Frontal cortex (tissue), 4 donors: ENCODE data around the gene C2CD4C. TPM values are rescaled to one million over a fixed set of nuclear protein-coding genes. Genes with fewer than 3 reads are reported as not detected.
"Not testable (repeated sequence)": the region's sequence is repeated elsewhere in the genome, so short reads cannot be mapped to it uniquely, and the experiment has no call there.

Experiments used
- DNase-seq, 2 donors: peaks; one replicate each; pipeline ENCODE4 v3.0.0; 2012; ENCODE audit warnings: low spot score in 2 of 2
- FAIRE-seq: peaks from 2 replicates; lab custom pipeline; 2012; peaks lifted over from hg19 to GRCh38; lab: Jason Lieb, UNC
- total RNA-seq: library from RNA; depleted of rRNA; stranded (reverse); fragments of >200 nt; gene quantifications from one replicate; pipeline ENCODE4 v1.2.3, GENCODE V29; 2014
- donor health status: control.
- donor health status: control.
- donor health status: control.

C2CD4C gene
- total RNA-seq, 1 donor from 2014 or later, result 20.8 TPM

DNA sequence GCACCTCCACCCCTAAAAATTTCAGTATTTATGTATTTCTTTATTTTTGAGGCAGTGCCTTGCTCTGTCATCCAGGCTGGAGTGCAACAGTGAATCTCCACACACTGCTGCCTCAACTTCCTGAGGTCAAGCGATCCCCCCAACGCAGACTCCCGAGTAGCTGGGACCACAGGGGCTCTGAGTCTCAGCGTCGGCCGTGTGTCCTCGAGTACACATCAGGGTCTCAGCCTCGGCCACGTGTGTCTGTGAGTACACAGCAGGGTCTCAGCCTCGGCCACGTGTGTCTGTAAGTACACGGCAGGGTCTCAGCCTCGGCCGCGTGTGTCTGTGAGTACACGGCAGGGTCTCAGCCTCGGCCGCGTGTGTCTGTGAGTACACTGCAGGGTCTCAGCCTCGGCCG is 21.2 kb downstream of the C2CD4C start:
- FAIRE-seq, result no peak
- no peak for DNase-seq

DNA sequence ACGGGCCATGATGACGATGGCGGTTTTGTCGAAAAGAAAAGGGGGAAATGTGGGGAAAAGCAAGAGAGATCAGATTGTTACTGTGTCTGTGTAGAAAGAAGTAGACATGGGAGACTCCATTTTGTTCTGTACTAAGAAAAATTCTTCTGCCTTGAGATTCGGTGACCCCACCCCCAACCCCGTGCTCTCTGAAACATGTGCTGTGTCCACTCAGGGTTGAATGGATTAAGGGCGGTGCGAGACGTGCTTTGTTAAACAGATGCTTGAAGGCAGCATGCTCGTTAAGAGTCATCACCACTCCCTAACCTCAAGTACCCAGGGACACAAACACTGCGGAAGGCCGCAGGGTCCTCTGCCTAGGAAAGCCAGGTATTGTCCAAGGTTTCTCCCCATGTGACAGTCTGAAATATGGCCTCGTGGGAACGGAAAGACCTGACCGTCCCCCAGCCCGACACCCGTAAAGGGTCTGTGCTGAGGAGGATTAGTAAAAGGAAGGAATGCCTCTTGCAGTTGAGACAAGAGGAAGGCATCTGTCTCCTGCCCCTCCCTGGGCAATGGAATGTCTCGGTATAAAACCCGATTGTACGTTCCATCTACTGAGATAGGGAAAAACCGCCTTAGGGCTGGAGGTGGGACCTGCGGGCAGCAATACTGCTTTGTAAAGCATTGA is 22.2 kb downstream of the C2CD4C start:
- not testable (repeated sequence) for DNase-seq, FAIRE-seq

DNA sequence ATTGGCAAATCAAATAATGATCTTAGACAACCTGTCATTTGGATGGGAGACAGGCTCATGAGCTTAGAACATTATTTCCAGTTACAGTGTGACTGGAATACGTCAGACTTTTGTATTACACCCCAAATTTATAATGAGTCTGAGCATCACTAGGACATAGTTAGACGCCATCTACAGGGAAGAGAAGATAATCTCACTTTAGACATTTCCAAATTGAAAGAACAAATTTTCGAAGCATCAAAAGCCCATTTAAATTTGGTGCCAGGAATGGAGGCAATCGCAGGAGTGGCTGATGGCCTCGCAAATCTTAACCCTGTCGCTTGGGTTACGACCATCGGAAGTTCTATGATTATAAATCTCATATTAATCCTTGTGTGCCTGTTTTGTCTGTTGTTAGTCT is 22.8 kb downstream of the C2CD4C start:
- FAIRE-seq, DNase-seq: not testable (repeated sequence)

DNA sequence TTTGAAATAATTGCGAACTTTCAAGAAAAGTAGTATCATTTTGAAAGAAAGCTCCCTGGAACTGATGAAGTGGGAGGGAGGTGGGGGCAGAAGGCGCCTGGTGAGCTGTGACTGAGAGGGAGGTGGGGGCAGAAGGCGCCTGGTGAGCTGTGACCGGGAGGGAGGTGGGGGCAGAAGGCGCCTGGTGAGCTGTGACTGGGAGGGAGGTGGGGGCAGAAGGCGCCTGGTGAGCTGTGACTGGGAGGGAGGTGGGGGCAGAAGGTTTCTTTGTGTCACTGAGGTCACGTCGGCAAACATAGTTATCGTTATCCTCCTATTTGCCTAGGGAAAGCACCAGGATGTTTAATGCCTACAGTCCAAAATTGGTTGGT is 24.2 kb downstream of the C2CD4C start:
- DNase-seq (no peak), FAIRE-seq (no peak)

DNA sequence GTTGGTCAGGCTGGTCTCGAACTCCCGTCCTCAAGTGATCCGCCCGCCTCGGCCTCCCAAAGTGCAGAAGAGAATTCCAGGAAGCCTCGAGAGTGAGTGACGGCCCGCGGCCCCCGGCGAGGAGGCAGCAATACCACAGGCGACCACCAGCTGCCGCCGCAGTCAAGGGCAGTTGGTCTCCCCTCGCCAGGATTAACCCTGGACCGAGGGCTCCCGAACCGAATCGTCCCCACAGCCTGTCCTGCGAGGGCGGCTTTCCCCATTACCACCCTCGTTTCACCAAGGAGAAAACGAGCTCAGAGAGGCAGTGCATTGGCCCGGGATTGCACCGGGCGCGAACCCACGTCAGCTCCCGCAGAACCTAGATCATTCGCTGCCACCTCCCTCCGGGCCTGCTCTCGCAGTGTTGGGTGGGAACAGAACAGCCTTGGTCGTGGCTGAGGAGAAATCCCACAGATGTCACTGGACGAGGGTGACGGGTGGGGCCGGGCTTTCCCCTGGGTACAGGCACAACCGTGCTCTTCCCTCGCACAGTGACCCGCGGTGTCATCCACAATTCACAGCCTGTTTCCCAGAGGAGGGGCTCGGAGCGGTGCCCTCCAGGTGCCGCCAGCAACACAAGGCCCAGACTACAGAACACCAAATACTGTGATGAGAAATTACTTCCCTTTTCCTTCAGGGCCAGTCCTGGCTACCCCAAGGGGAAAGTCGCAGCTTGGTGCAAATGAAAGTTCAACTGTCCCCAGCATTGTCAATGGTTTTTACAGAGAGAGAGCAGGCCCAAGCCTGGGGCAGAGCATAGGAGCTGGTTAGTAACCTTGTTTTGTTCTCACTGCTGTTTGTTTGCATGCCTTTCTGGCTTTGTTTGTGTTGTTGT is 24.8 kb downstream of the C2CD4C start:
- DNase-seq (peak in 1 of 2 donors; percentile 70), FAIRE-seq (no peak)

- FAIRE-seq (no peak), DNase-seq (no peak)
Measured at GRCh38 chr19:383040-383439, 25.9 kb downstream of the C2CD4C start.

GRCh38 chr19:382578-382977 is 26.4 kb downstream of the C2CD4C start:
- FAIRE-seq, DNase-seq: not testable (repeated sequence)

DNA sequence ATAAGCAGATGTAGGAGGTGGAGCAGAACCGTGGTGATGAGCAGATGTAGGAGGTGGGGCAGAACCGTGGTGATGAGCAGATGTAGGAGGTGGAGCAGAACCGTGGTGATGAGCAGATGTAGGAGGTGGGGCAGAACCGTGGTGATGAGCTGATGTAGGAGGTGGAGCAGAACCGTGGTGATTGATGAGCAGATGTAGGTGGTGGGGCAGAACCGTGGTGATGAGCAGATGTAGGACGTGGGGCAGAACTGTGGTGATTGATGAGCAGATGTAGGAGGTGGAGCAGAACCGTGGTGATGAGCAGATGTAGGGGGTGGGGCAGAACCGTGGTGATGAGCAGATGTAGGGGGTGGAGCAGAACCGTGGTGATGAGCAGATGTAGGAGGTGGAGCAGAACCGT is 27.0 kb downstream of the C2CD4C start:
- not testable (repeated sequence) for DNase-seq, FAIRE-seq

- FAIRE-seq, DNase-seq: not testable (repeated sequence)
Measured at GRCh38 chr19:380618-381219, 28.2 kb downstream of the C2CD4C start.

DNA sequence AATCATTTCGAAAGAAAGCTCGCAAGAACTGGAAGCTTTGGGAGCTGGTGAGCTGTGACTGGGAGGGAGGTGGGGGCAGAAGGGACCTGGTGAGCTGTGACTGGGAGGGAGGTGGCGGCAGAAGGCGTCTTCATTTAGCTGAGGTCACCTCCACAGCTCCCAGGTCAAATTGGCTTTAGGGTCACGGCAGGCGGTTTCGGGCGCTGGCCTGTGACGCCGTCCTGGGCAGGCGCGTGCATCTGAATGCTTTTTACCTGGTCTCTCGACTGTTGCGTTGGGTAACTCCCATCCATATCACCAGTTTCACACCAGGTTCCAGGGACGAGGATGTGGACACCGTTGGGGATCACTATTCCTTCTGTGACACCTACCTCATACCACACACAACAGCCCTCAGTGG is 29.2 kb downstream of the C2CD4C start:
- no peak for DNase-seq
- FAIRE-seq, result no peak

- DNase-seq (no peak), FAIRE-seq (no peak)
Measured at GRCh38 chr19:378706-379105, 30.2 kb downstream of the C2CD4C start.

DNA sequence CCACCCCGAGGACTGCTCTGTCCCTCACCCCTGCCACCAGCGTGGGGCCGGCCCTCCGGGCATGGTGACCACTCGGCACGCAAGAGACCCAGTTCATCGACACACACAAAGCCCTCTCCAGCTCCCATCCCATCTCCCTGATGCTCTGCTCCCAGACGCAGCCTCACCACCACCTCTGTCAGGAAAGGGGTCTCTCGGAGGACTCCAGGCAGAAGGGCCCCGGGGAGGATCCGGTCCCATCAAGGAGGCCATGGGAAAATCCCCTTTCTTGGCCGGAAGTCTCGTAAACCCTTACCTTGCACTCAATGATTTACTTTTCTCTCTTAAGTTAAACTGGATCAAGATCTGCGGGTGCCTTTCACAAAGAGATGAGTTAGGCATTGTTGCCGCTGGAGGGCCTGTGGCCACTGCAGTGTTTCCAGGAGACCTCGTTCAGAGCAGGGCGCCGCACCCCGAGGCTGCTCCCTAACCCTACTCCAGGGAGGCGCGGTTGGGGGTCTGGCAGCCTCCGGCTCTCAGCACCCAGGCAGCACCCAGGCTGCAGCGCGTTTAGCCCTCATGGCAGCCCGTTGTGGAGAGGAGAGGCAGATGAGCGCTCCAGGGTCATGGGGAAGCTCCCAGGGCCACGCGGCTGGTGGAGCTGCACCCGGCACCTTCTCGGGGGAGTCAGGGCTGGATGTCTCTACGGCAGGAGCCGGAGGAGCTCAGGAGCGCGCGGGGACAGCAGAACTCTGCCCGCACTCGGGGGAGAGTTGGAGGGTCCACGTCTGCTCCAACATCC is 31.0 kb downstream of the C2CD4C start:
- no peak for DNase-seq
- FAIRE-seq, result no peak

DNA sequence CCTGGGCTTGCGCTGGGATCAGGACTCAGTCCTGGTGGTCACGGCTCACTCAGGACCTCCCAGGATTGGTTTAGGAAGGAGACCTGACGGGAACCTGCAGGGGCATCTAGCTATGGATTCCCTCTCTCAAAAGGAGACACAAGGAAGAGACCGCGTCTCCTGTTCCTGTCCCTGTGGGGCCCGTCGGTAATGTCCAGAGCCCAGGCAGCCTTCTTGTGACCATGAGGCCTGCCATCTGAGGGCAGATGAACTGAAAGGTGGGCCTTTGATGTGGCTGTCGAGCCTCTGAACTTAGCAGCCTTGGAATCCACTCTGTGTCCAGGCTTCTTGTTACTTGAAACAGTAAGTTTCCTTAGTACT is 32.9 kb downstream of the C2CD4C start:
- FAIRE-seq (no peak), DNase-seq (no peak)

DNA sequence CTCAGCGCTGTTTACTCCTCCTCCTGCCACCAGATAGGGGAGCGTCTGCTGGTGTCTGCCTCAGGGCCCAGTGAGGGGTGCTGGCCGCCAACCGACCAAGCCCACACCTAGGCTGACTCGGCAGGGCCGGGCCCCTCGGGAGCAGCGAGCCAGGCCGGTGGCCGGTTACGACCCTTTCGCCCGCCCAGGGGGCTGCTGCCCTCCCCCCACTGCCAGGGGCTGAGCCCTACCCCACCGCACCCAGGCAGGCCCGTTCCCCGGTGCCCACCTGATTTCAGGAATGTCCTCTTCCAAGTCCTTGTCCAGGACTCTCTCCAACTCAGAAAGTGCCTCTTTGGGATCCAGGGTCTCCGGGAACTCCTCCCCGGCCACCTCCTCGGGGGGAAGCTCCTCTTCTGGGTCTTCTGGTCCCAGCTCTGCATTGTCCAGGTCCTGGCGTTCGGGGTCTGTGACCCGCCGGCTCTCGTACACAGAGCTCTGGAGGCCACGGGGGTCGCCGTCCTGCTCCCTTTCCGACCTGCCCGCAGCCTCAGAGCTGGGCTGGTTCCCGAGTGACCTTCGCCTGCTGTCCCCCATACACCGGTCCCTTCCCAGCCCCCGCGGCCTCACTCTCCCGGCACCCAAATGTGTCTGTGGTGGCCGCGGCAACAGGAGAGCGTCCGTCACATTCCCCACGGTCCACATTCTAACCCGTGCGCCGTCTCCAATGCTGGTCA is 33.4 kb downstream of the C2CD4C start:
- FAIRE-seq (no peak), DNase-seq (no peak)

DNA sequence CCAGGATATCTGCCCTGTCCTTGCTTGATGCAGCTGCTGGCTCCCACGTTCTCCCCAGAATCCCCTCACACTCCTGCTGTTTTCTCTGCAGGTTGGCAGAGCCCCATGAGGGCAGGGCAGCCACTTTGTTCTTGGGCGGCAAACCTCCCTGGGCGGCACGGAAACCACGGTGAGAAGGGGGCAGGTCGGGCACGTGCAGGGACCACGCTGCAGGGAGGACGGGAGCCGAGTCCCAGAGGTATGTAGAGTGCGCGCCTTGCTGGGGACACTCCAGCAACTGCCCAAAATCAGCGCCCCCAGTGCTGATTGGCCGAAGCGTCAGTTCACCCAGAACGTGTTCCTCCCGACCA is 34.1 kb downstream of the C2CD4C start:
- FAIRE-seq (no peak), DNase-seq (no peak)

DNA sequence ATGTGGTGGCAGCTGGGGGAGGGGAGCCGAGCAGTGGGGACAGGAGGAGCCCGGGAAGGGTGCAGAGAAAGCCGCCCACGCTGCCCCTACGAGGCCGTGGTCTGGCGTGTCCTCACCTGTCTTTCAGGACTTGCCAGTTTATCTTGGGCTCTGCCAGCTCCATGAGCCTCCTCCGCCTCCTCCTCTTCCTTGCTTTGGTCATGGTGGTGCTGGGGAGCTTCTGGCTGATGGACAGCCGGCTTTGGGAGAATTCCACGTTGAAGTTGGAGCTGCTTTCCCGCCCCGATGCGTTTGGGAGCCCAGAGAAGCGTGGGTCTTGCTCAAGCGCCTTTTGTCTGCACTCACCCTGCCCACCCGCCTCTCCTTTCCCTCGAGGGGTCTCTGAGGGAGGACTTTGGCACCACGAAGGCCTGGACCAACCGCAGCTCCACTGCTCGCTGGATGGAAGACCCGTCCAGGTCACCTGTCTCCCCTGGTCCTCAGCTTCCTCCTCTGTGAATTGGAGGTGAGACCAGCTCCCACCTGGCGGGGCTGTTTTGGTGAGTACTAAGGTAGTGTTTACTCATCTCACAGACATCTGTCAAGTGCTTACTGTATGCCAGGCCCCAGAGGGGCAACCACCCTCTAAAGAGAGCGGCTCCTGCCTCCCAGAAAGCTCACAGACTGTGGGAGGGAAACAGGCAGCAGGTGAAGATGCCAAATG is 34.6 kb downstream of the C2CD4C start:
- FAIRE-seq (no peak), DNase-seq (no peak)

DNA sequence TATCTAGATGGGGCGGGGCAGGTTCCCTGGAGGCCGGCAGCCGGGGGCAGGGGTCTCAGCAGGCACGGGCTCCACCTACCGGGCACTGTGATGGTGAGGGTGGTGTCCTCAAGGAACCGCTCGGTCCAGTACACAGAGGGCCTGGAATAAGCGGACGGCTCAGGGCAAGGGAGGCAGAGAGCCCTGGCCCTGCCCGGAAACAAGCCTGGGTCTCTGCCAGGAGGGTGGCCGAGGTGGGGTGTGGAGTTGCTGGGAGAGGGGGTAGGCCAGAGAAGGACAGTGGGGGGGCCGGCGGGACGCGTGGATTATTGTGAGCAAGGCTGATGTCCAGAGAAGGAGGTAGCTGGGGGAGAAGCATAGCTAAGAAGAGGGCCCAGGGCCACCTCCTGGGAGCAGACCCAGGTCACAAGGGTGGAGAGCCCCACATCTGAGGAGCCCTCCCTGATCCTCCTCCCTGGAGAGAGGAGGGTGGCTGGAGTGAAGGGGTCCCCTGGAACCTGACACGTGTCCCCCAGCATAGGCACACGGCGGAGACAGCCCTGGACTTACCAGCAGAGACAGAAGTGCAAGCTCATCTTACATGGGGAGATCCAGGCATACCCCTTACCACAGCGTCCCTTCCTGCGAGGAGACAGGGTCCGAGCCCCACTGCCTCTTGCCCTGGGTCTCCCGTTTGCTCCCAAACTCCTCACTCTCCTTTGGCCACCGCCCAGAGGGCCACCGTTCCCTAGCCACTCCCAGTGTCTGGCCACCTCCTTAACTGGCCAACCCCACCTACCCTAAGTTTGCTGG is 35.4 kb downstream of the C2CD4C start:
- no peak for FAIRE-seq

DNA sequence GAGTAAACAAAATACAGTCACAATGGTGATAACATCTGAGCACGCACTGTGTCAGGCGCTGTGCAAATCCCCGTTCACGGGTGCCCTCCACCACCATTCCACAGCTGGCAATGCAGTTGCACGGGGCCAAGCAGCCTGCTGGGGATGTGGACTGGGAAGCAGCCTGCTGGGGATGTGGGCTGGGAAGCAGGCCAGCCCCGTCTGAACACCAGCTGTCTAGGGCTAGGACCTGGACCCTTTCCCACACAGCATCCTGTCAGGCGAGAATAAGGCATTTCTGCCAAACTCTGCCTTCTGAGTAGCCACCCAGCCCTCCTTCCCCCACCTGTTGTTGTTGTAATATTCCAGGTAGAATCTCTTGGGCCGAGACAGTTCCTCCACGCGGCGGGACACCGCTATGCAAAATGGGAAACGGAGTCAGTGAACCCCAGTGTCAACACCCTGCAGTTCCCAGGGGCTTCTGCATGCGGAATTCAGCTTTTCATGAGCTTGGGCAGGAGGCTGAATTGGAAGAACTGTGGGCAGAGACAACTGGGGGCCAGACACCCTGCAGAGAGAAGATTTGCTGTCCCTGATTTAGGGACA is 36.5 kb downstream of the C2CD4C start:
- FAIRE-seq, result no peak
- DNase-seq, result peak in 1 of 2 donors; percentile 60

More for the DNA sequence above, 35.4 kb downstream of the C2CD4C start:
- DNase-seq, result no peak
